Stimulated activated CD4-positive, alpha-beta T cell treated with anti-CD3 and anti-CD28 coated beads, Interleukin-1b, Interleukin-23, amount 100 ng/mL, for 48 hours (primary cell): ENCODE measurements around the gene RRAD.
A peak's percentile ranks its signal among the peaks of the same experiment; 100 is the strongest.
"Not testable (repeated sequence)": the region's sequence is repeated elsewhere in the genome, so short reads cannot be mapped to it uniquely, and the experiment has no call there.

ENCODE experiments used
- DNase-seq: peaks from one replicate; pipeline ENCODE4 v3.0.0-alpha.2; 2020

Gene RRAD

GRCh38 chr16:66950437-66950836, 25.1 kb upstream of the RRAD start:
- no peak for DNase-seq

DNA sequence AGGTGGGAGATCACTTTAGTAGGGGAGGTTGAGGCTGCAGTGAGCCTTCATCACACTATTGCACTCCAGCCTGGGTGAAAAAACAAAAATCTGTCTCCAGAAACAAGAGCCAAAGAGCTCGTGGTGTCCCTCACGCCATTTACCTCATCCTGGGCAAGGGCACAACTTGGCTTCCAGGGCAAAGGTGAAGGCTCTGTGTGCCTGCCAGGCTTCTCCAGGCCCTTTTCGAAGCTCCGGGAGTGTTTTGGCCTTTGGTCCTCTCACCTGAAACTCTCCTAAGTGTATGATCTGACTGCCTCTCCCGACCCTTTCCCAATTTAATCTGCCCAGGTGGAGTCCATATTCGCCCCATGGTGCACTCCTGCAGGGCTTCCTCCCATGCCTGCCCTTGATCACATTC, 24.1 kb upstream of the RRAD start:
- DNase-seq = no peak

DNA sequence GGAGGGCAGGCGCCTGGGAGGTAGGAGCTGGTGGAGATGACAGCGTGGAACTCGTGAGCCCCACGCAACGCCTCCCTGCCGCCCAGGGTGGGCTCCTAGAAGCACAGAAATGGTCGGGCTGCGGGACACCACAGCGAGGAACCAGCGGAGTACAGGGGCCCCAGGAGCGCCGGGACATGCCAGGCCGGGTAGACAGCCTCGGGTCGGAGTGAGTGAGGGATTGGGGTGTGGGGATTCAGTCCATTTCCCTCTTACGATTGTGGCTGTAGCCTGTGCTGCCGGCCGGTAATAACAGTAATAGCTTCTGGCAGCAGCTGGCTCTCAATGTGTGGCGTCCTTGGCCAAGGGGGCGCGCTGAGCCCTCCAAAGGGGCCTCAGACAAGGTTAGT, 23.5 kb upstream of the RRAD start:
- DNase-seq = no peak

- no peak for DNase-seq
Measured at GRCh38 chr16:66948134-66948836, 22.9 kb upstream of the RRAD start.

DNA sequence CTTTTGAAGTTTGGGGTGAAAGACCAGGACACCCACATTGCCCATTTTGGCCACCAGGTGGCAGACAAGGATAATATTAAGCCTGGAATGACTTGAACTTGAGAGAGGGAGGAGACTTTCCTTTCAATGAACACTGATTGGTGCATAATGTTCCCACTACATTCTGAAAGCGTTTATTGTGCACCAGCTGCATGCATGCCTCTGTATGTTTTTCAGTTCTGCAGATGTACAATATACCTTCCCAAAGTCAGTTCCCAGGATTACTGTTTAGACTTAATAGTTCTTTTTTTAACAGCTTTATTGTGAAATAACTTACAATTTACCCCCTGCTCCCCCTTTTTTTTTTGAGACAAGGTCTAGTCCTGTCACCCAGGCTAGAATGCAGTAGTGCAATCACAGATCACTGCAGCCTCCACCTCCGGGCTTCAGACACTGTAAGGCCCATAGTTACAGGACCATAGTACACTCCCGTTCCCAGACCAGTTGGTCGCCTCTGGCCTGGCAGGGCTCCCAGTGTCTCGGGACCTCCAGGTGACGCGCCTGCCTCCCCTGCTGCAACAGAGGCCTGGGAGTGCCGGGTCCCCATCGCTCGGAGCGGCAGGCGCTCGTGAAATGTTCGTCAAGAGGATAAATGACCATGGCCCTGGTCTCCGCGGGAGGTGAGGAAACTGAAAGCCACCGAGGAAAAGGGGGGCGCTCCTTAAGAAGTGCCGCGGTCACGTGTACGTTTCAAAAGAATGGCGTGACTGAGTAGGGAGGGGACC, 22.1 kb upstream of the RRAD start:
- DNase-seq = peak; percentile 83

DNA sequence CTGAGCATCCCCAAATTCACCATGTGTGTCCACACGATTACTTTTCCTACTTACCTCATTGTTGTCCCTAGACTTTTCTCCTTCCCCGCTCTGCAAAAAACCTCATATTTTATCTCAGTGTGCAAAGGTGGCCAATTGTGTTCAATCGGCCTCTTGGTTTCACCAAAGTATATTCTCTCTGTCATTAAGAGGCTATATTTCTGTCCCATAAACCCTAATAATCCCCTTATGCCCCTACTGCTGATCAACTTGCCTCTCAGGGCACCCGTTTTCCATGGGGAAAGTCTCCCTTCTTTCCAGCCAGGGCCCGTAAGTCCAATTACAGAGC, 21.6 kb upstream of the RRAD start:
- no peak for DNase-seq

- DNase-seq = no peak
Measured at GRCh38 chr16:66946541-66946940, 21.2 kb upstream of the RRAD start.

DNA sequence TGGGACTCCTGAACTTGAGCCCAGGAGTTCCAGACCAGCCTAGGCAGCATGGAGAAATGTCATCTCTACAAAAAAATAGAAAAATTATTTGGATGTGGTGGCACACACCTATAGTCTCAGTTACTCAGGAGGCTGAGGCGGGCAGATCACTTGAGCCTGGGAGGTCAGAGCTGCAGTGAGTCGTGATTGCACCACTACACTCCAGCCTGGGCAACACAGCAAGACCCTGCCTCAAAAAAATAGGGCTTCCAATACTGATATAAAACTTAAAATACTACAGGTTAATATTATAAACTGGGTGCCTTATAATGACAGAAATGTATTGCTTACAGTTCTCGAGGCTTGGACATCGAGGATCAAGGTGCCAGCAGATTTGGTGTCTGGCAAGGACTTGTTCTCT, 20.6 kb upstream of the RRAD start:
- DNase-seq = no peak

GRCh38 chr16:66944971-66945370, 19.6 kb upstream of the RRAD start:
- DNase-seq = not testable (repeated sequence)

DNA sequence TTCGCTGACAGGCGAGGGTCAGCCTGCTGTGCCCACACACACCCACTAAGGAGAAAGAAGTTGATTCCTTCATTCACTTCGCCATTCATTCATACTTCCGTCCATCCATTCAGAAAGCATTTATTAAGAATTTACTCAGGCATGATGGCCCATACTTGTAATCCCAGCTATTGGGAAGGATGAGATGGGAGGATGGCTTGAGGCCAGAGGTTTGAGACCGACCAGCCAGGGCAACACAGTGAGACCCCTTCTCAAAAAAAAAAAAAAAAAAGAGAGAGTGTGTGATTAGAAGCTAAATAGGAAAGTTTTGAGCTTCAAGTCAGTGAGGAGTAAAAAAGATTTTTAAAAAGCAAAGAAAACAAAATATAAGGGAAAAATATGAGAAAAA, 18.7 kb upstream of the RRAD start:
- no peak for DNase-seq

- DNase-seq = no peak
Measured at GRCh38 chr16:66943426-66944053, 18.2 kb upstream of the RRAD start.

- no peak for DNase-seq
Measured at GRCh38 chr16:66942981-66943380, 17.6 kb upstream of the RRAD start.

DNA sequence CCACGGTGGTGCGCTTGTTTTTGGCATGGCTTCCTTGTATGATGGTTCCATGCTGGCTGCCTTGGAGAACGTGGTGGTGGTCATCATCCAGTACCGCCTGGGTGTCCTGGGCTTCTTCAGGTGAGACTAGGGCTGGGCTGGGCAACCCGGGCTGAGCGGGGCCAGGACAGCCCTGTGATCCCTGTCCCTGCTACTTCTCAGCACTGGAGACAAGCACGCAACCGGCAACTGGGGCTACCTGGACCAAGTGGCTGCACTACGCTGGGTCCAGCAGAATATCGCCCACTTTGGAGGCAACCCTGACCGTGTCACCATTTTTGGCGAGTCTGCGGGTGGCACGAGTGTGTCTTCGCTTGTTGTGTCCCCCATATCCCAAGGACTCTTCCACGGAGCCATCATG, 14.9 kb upstream of the RRAD start:
- no peak for DNase-seq

DNA sequence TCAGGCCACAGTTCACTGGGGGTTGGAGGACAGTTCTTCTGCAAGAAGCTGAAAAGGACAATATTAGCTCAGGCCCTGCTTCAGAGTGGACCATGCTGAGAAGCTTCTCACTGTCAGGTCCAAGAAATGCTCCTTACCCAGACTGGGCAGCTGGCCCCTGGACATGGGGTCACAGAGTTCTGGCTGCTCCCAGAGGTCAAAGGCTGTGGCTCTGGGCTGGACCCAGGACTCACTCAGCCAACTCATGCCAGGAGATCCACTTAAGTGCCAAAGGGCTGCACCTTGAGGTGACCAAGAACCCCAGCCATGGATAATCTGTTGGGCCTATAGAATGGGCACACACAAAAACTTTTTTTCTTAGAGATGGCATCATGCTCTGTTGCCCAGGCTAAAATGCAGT, 14.0 kb upstream of the RRAD start:
- no peak for DNase-seq

GRCh38 chr16:66937725-66938337, 12.5 kb upstream of the RRAD start:
- DNase-seq = no peak

DNA sequence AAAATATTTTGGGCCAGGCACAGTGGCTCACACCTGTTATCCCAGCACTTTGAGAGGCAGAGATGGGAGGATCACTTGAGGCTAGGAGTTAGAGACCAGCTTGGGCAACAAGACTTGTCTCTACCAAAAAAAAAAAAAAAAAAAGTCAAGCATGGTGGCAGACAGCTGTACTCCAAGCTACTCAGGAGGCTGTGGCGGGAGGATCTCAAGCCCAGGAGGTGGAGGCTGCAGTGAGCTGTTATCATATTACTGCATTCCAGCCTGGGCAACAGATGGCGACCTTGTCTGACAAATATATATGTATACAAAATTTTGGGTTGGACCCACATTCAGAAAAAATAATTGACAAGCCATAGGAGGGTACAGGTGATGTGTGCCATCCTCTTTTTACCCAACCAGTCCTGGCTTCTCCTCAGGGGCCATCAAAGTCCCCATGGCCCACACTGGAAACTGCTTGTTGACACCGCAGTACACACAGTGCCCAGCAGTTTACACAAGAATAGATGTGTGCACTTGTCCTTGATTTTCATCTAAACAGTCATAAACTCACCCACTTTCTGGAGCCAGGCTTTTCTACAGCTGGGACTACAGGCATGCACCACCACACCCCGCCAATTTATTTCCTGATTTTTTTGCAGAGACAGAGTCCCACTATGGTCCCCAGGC, 11.7 kb upstream of the RRAD start:
- no peak for DNase-seq

GRCh38 chr16:66936462-66936861, 11.1 kb upstream of the RRAD start:
- no peak for DNase-seq

DNA sequence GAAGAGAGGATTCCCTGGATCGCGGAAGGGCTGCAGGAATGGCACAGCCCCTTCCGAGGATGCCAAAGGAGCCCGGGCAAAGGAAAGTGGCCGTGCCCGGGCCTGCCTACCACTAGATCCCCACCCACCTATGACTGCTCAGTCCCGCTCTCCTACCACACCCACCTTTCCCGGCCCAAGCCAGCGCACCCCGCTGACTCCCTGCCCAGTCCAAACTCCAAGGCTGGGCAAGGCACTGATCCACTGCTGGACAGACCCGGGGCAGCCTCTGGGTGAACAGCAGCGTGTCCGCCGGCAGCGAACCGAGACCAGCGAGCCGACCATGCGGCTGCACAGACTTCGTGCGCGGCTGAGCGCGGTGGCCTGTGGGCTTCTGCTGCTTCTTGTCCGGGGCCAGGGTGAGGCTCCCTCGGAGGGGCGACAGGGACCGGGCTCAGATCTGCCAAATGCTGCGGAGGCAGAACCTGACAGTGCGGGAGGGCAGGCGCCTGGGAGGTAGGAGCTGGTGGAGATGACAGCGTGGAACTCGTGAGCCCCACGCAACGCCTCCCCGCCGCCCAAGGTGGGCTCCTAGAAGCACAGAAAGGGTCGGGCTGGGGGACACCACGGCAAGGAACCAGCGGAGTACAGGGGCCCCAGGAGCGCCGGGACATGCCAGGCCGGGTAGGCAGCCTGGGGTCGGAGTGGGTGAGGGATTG, 10.1 kb upstream of the RRAD start, which contains the start of gene CES2:
TSS of gene CES2 (plus strand) at position 203 of the 698 bp plus-strand sequence. CDS start at position 323, 120 bp downstream.
- DNase-seq = no peak

GRCh38 chr16:66934839-66935313, 9.5 kb upstream of the RRAD start:
- not testable (repeated sequence) for DNase-seq

DNA sequence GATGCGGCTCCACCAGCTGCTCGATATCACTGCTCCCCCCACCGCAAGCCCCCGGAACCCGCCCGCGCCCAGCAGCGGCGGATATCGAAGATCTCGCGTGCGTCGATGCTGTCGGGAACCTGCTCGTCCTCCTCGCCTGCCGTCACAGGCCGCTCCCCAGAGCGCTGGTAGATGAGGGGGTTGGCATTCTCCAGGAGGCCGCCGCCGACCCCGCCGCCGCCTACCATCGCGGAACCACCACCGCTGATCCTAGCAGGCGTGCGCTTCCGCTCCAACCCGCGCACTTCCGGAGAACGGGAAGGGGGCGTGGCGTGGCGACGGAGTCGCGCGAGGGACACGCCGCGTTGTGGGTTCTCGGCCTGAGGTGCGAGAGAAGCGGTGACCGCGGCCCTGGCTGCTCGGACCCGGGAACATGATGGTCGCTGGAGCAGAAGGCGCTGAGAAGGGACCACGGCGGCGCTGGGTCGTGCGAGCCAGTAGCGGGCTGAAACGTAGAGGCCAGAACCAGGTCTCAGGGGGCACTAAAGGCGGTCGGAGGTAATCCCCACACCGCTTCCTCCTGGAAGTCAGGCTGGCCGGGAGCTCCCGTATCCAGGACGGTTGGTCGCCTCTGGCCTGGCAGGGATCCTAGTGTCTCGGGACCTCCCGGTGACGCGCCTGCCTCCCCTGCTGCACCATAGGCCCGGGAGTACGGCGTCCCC, 9.0 kb upstream of the RRAD start, which contains the start of gene CIAO2B:
TSS of gene CIAO2B (minus strand) at position 265 of the 701 bp plus-strand sequence. CDS start at position 227, 38 bp downstream.
- DNase-seq = peak; percentile 87

GRCh38 chr16:66933776-66934137, 8.4 kb upstream of the RRAD start:
- DNase-seq = peak; percentile 71

GRCh38 chr16:66932076-66932475, 6.7 kb upstream of the RRAD start:
- DNase-seq = no peak
